HG03439 (cell line): ENCODE measurements around the gene GATM.

Experiments
- ATAC-seq: cut with Tn5 transposase; IDR thresholded peaks from one replicate; pipeline ENCODE4 v1.9.1; 2021; ENCODE audit warnings: mild to moderate bottlenecking, moderate library complexity; ENCODE audit not compliant: unreplicated experiment

GATM gene, protein sequence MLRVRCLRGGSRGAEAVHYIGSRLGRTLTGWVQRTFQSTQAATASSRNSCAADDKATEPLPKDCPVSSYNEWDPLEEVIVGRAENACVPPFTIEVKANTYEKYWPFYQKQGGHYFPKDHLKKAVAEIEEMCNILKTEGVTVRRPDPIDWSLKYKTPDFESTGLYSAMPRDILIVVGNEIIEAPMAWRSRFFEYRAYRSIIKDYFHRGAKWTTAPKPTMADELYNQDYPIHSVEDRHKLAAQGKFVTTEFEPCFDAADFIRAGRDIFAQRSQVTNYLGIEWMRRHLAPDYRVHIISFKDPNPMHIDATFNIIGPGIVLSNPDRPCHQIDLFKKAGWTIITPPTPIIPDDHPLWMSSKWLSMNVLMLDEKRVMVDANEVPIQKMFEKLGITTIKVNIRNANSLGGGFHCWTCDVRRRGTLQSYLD

DNA sequence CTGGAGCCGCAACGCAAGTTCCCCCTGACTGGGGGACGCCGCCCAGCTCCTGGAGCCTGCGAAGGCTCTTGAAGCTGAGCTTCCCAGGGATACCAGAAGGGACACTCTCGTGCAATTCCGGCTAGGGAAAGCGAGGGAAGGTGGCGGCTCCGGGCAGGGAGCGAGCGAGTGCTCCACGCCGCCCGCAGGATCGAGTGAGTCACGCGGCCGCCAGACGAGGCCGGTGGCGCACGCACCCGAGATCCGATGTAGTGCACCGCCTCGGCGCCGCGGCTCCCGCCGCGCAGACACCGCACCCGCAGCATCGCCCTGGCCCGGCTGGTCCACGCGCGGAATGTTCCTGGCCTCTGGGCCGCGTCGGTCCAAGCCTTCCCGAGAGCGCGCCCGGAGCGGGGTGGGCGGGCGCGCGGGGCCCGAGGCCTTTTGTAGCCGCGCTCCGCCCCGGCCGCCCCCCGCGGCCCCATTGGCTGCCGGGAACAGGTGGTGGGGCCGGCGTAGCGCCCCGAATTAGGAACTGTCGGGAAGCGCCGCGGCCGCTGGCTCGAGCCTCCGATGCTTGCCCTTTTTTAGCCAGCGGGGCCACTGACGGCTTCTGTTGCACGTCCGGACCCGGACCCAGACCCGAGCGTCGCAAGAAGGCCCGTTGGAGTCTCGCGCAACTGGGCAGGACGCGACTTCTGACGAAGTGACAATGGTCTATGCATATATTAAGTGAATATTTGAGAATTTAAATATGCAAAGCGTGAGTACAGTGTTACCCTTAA is at the start of gene GATM:
GATM (minus strand) TSS at position 396 of the 764 bp plus-strand sequence; CDS start at position 305, 91 bp downstream.
- peak; percentile 87 for ATAC-seq

DNA sequence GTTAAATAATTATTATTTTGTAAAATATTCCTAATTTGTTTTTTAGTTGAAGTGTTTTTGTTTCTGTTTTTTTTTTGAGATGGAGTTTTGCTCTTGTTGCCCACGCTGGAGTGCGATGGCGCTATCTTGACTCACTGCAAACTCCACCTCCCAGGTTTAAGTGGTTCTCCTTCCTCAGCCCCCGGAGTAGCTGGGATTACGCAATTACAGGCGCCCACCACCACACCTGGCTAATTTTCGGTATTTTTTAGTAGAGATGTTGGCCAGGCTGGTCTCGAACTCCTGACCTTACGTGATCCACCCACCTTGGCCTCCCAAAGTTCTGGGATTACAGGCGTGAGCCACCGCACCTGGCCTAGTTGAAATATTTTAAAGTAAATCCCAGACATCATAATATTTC is 48.7 kb upstream of the GATM start:
- ATAC-seq = no peak

DNA sequence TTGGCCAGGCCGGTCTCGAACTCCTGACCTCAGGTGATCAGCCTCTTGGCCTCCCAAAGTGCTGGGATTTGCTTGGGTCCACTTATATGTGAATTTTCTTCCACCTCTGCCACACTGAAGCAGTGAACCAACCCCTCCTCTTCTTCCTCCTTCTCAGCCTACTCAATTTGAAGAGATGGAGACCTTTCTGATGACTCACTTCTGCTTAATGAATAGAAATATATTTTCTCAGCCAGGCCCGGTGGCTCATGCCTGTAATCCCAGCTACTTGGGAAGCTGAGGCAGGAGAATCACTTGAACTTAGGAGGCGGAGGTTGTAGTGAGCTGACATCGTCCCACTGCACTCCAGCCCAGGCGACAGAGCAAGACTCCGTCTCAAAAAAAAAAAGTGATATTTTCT is 46.8 kb upstream of the GATM start:
- no peak for ATAC-seq

DNA sequence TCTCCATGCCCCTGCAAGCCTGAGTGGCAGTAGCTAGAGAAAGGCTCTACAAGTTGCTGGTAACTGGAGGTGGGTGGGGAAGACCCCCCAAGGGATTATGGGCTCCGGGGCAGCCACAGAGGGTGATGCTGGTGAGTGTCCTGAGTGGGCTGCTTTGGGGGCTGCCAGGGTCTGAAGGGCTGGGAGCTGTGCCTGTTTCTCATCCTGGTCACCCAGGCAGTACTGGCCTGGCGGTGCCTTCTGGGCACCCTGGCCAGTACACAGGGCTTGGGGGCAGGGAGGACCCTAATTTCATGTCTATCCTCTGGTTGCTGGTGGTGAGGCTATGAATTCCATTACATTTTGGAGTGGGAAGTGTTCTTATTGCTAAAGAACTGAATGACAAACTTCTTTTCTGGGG is 46.1 kb upstream of the GATM start:
- no peak for ATAC-seq

DNA sequence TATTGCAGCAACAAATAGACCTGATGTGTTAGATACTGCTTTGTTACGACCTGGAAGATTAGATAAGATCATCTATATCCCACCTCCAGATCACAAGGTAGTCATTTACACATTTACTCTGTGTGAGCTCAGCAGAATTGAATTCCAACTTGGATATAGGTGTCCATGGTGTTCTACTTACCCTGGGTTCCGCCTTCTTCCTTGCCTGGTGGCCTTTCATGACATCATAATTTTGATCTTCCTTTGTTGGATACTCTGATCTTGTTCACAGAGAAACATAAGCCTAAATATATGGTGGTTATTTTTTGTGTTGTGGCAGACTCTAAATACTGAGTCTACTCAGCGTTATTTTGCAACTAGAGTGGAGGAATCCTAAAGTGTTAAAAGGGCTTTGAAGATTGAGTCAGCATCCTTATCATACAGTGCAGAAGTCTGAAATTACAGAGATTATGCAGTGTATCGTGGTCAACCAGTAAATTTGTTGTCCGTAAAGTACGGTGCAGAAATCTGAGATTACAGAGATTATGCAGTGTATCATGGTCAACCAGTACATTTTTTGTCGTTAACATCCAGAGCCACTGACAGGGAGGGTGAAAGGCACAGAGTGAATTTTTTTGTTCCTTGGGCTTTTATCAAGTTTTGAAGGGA is 39.1 kb upstream of the GATM start:
- ATAC-seq = no peak

DNA sequence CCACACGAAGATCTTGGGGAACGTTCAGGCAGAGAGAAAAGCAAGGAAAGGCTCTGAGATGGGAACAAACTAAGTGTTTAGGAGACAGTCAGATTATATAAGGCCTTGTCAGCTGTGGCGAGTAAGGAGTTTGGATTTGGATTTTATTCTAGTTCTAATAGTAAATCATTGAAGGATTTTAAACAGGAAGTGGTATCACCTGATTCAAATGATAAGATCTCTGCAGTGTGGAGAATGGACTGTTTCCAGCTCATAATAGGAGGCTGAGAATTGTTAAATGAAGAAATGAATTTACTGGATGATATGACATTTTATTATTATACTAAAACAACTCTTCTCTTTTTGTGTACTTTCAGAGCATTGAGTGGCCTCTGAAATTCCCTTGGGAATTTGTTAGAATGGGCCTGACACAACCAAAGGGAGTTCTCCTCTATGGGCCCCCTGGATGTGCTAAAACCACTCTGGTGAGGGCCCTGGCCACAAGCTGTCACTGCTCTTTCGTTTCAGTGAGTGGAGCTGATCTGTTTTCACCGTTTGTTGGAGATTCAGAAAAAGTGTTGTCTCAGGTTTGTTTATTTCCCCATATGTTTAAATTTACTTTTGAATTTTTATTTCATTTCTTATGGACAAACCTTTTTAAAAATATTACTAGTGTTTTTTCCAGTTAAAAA is 36.0 kb upstream of the GATM start:
- ATAC-seq = no peak

DNA sequence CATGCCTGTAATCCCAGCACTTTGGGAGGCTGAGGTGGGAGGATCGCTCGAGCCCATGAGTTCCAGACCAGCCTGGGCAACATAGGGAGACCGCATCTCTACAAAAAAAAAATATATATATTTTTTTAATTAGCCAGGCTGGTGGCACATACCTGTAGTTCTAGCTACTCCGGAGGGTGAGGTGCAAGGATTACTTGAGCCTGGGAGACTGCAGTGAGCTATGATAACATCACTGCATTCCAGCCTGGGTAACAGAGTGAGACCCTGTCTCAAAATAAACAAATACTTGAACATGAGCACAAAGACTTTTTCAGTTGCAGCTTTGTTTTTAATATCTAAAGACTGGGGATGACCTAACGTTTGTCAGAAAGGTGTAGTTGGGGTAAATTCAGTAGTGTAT is 31.3 kb upstream of the GATM start:
- no peak for ATAC-seq

DNA sequence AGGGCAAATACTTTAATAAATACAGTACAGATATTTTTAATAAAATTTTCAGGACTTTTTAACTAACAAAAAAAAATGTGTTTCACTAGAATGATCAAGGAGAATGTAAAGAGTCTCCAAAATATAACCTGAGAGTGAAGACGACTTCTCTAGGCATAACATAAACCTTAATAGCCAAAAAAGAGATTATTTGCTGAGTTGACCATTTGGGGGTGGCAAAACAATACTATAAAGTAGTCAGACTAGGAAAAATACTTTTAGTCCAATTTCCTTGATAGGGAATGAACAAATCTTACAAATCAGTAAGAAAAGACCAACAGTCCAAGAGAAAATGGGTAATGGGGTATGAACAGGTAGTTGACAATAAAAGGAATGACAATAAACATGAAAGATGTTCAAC is 29.4 kb upstream of the GATM start:
- ATAC-seq = no peak

DNA sequence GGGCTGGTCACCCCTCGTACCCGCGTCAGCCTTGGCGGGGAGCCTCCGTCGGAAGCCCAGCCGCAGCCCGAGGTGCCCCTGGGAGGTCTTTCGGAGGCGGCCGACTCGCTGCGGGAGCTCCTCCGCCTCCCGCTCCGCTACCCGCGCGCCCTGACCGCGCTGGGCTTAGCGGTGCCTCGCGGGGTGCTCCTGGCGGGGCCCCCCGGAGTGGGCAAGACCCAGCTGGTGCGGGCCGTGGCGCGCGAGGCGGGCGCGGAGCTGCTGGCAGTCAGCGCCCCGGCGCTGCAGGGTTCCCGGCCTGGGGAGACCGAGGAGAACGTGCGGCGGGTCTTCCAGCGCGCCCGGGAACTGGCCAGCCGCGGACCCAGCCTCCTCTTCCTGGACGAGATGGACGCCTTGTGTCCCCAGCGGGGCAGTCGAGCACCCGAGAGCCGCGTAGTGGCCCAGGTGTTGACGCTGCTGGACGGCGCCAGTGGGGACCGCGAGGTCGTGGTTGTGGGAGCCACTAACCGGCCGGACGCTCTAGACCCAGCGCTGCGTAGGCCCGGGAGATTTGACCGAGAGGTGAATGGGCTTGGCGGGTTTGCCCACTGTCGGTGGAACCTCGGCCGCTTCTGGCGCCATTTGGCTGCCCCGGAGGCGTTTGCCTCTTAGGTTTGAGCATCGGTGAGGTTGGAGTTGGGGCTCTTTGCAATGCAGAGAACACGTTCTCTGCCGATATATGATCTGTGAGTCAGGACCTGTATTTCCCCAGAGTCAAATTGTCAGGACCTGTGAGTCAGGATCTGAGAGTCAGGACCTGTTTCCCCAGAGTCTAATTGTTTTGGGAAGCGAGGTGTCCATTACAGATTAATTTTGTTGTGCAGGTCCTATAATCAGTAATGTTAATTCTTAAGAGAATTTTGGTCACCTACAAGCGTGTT is 24.9 kb upstream of the GATM start:
- peak; percentile 40 for ATAC-seq

DNA sequence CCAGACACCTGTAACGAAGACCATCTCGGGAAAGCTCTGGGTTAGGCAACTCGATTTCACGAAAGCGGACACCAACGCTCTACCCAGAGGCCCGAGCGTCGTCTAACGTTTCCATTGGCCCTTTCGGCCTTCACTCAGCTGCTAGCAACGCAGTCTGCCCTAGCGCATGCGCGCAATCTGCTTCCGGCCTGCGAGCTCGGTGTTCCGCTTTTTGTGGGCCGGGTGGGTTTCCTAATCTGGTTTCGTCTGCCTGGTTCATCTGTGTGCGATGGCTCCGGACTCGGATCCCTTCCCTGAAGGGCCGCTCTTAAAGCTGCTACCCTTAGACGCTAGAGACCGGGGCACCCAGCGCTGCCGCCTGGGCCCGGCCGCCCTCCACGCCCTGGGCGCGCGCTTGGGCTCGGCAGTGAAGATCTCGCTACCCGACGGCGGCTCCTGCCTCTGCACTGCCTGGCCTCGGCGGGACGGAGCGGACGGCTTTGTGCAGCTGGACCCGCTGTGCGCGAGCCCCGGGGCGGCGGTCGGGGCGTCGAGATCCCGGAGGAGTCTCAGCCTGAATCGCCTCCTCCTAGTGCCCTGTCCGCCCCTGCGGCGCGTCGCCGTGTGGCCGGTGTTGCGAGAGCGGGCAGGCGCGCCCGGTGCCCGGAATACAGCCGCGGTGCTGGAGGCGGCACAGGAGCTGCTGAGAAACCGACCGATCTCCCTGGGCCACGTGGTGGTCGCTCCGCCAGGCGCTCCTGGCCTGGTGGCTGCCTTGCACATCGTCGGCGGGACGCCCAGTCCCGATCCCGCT is 24.0 kb upstream of the GATM start:
- peak; percentile 80 for ATAC-seq

DNA sequence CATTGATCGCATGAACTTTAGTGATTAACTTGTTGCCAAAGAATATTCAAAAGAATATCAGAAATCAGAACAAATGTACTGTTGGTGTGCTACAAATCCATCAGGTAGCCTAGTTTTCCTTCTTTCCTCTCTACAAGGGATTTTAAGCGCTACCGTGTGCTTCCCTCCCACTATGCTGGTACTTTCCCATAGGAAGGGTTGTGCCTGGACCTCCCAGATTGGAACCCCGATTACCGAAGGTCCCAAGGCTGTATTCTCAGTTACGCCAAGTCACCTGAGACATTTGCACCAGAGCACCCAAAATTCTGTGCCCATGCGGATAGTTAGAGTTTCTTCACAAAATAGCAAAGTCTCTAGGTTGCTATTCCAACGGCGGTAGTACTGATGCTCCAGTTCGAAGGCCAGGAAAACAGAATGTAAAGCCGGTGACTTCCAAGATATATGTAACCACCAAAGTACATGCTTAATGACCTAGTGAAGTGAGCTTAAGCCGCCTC is 23.4 kb upstream of the GATM start:
- peak; percentile 0 for ATAC-seq

DNA sequence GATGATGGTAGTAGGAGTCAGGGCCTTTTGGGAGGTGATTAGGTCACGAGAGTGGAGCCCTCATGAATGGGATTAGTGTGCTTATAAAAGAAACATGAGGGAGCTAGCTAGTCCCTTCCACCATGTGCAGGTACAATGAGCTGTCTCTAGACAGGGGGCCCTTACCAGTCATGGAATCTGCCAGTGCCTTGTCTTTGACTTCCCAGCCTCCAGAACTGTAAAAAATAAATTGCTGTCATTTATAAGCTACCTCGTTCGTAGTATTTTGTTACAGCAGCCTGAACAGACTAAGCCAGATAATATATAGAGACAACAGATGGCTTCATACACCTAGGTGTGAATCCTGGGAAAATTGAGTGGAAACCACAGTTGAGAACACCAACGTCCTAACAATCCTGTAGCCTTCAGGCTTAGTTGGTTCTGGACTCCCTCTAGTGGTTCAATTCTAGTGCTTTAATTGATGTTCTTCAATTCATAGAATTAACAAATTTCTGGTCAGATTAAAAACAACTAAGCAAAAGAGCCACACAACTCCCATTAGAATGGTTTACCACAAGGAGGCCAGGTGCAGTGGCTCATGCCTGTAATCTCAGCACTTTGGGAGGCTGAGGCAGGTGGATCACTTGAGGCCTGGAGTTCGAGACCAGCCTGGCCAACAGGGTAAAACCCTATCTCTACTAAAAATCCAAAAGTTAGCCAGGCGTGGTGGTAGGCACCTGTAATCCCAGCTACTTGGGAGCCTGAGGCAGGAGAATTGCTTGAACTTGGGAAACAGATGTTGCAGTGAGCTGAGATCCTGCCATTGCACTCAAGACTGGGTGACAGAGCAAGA is 21.3 kb upstream of the GATM start:
- ATAC-seq = no peak

DNA sequence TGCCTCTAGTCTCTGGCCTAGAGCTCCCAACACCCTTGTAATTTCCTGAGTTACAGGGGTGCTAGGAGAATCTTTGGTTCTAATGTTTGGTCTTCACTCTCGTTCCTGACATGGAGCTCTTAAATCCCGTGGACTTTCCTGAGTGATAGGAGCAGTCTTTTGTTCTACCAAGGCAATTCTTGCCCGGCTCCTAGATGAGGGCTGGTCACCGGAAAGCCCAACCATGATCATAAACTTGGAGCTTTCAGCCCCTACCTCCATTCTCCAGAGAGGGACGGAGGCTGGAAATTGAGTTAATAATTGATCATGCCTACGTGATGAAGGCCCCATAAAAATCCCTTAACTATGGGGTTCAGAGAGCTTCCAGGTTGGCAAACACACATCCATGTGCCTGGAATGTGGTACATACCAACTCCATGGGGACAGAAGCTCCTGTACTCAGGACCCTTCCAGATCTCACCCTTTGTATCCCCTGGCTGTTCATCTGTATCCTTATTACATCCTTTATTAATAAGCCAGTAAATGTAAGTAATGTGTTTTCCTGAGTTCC is 18.8 kb upstream of the GATM start:
- ATAC-seq = no peak

DNA sequence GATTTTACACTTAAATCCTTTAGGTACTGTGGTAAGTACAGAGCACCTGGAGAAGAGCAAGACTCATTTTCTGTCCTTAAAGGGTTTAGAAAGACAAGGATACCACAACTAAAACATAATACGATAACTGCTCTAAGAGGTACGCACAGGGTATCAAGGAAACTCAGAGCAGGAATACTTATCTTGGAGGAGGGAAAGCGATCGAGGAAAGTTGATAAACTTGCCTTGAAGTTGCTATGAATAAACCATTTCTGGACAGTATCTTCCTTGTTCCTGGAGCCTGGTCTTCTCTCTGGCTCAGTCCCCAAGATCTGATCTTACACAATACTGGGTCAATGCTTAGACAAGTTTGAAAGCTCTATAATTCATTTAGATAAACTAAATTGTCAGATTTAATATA is 17.6 kb upstream of the GATM start:
- ATAC-seq = no peak

DNA sequence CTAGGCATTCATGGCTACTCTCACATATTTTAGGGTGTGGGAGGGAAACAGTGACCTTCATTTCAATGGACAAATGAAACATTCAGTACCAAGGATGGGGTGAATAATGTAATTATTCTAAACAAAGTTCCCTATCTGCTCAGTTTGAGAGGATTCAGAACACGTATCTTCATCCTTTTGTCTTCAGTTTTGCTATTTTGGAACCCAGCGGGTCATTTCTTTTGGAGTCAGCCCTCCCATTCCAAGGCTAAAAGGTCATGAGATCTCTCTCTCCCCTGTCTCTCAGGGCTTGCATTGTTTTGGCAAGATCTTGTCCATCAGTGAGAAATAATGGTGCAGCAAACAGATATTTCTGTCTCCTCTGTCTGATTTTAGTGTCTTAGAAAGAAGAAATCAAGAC is 16.3 kb upstream of the GATM start:
- no peak for ATAC-seq

DNA sequence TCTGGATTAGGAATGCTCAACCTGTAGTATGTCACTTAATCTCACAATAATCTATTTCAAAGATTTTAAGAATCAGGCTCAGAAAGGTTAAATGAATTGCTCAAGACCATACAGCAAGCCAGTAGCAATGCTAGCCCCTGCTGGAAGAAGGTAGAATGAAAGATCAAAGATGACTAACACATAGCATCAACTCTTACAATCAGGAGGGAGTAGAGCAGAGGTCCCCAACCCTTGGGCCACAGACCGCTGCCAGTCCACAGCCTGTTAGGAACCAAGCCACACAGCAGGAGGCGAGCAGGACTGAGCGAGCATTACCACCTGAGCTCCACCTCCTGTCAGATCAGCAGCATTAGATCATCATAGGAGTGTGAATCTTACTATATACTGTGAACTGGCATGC is 15.5 kb upstream of the GATM start:
- ATAC-seq = no peak

DNA sequence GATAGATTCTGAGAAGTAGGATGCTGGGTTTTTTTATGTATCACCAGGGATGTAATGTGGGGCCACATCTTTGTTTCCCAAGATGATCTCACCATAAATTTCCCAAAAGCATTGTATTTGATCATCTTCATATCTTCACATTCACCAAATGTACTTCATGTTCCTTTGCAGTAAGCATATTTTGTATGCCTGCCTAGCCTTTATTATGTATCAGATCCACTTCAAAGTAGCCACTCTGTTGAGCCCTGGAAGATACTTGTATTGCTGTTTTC is 14.2 kb upstream of the GATM start:
- ATAC-seq = no peak
